HepG2 (cell line): ENCODE data around the gene SCYL1.

Experiments
- ARNTL ChIP-seq: sonication (generic); formaldehyde crosslinking; IDR thresholded peaks from 2 replicates; pipeline ENCODE4 v1.4.0; 2020; ENCODE audit warnings: mild to moderate bottlenecking, missing genetic modification reagents
- EHMT2 ChIP-seq: fragments of 200-600 bp; sonication (generic); IDR thresholded peaks from 2 replicates; pipeline ENCODE4 v1.7.0; 2017; ENCODE audit warnings: antibody characterized with exemption, low read depth, low read length, borderline replicate concordance
- HNF4A ChIP-seq: sonication (generic); formaldehyde crosslinking; IDR thresholded peaks from 2 replicates; pipeline ENCODE4 v1.4.0; 2020; ENCODE audit warnings: missing genetic modification reagents
- HOXA7 ChIP-seq: sonication (generic); formaldehyde crosslinking; IDR thresholded peaks from 2 replicates; pipeline ENCODE4 v1.8.1; 2022; ENCODE audit warnings: mild to moderate bottlenecking, missing genetic modification reagents, moderate library complexity
- MYNN ChIP-seq: sonication (generic); formaldehyde crosslinking; IDR thresholded peaks from 2 replicates; pipeline ENCODE4 v1.4.0; 2020; ENCODE audit warnings: mild to moderate bottlenecking, low read depth, missing genetic modification reagents
- POLR2AphosphoS5 ChIP-seq: IDR thresholded peaks from 2 replicates; pipeline ENCODE4 v1.6.1; 2012; ENCODE audit warnings: low read depth, low read length
- SRSF4 ChIP-seq: fragments of 200-400 bp; formaldehyde crosslinking; IDR thresholded peaks from one replicate; pipeline ENCODE4 v1.6.1; 2018; ENCODE audit warnings: mild to moderate bottlenecking, low read depth, low read length, moderate library complexity; ENCODE audit not compliant: poor library complexity, severe bottlenecking
- ZFP1 ChIP-seq: IDR thresholded peaks from 2 replicates; pipeline ENCODE4 v1.6.1; 2016
- ZNF138 ChIP-seq: sonication (generic); formaldehyde crosslinking; IDR thresholded peaks from 2 replicates; pipeline ENCODE4 v1.5.0; 2020; ENCODE audit warnings: mild to moderate bottlenecking, low read depth, missing genetic modification reagents
- ZNF253 ChIP-seq: sonication (generic); formaldehyde crosslinking; IDR thresholded peaks from 2 replicates; pipeline ENCODE4 v1.8.0; 2022; ENCODE audit warnings: mild to moderate bottlenecking, missing genetic modification reagents, borderline replicate concordance
- ZNF816 ChIP-seq: sonication (generic); formaldehyde crosslinking; IDR thresholded peaks from 2 replicates; pipeline ENCODE4 v1.8.0; 2022; ENCODE audit warnings: missing genetic modification reagents, mild to moderate bottlenecking, borderline replicate concordance
- ZZZ3 ChIP-seq: sonication (generic); formaldehyde crosslinking; IDR thresholded peaks from 2 replicates; pipeline ENCODE4 v1.4.0; 2020; ENCODE audit warnings: missing genetic modification reagents, mild to moderate bottlenecking, borderline replicate concordance
- TF ChIP-seq, protein P1 (sequence below): sonication (generic); formaldehyde crosslinking; IDR thresholded peaks from 2 replicates; pipeline ENCODE4 v1.5.0; 2020; ENCODE audit warnings: mild to moderate bottlenecking, missing genetic modification reagents

DNA sequence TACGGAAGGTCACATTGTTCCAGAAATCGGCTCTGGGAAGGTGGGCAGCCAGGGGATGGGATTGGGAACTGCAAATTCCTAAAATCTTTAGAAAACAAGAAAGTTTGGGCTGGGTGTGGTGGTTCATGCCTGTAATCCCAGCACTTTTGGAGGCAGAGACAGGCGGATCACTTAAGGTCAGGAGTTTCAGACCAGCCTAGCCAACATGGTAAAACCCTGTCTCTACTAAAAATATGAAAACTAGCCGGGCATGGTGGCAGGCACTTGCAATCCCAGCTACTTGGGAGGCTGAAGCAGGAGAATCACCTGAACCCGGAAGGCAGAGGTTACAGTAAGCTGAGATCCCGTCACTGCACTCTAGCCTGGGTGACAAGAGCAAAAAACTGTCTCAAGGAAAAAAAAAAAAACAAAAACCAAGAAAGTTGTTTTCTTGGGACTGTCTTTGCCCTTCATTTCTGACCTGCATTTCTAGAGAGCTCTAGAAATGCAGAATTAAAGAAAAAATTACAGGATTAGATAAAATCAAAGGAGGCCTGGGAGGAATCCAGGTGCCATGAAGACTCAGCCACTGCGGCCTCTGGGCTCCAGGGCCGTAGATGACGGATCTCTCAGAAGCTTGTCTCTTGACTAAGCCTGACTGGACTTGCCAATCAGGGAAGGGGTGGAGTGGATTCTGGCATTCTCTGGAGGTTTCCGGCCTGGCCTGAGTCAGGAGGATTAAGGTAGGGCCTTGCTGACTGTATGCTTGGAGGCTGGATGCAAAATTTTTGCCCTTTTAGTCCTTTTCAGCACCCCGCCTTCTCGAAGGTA, 31.3 kb upstream of the SCYL1 start:
- no peak for TF ChIP-seq ZFP1
- TF ChIP-seq POLR2AphosphoS5, result no peak
- no peak for TF ChIP-seq HOXA7 (CRISPR knock-in tag)
- no peak for TF ChIP-seq ZNF138 (CRISPR knock-in tag)
- no peak for TF ChIP-seq SRSF4
- no peak for TF ChIP-seq HNF4A
- TF ChIP-seq MYNN (CRISPR knock-in tag), result no peak
- TF ChIP-seq ZZZ3 (CRISPR knock-in tag), result no peak
- TF ChIP-seq, protein P1, sequence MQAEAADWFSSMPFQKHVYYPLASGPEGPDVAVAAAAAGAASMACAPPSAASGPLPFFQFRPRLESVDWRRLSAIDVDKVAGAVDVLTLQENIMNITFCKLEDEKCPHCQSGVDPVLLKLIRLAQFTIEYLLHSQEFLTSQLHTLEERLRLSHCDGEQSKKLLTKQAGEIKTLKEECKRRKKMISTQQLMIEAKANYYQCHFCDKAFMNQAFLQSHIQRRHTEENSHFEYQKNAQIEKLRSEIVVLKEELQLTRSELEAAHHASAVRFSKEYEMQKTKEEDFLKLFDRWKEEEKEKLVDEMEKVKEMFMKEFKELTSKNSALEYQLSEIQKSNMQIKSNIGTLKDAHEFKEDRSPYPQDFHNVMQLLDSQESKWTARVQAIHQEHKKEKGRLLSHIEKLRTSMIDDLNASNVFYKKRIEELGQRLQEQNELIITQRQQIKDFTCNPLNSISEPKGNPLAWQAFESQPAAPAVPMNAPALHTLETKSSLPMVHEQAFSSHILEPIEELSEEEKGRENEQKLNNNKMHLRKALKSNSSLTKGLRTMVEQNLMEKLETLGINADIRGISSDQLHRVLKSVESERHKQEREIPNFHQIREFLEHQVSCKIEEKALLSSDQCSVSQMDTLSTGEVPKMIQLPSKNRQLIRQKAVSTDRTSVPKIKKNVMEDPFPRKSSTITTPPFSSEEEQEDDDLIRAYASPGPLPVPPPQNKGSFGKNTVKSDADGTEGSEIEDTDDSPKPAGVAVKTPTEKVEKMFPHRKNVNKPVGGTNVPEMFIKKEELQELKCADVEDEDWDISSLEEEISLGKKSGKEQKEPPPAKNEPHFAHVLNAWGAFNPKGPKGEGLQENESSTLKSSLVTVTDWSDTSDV (CRISPR knock-in tag), result no peak
- no peak for TF ChIP-seq ZNF816
- TF ChIP-seq EHMT2, result no peak
- no peak for TF ChIP-seq ARNTL (CRISPR knock-in tag)
- no peak for TF ChIP-seq ZNF253
